Astrocyte (in vitro differentiated cells and primary cell): ENCODE results near the gene BEND6. TPM values are rescaled to one million over a fixed set of nuclear protein-coding genes. Genes with fewer than 3 reads are reported as not detected.

ENCODE experiments used
- DNase-seq: peaks from one replicate; pipeline ENCODE4 v3.0.0-alpha.2; 2010; ENCODE audit warnings: low read depth
- FAIRE-seq: peaks from 2 replicates; lab custom pipeline; 2011; peaks lifted over from hg19 to GRCh38; lab: Jason Lieb, UNC
- H2AFZ ChIP-seq: 2 replicates; pipeline ENCODE4 v1.6.0; 2012; ENCODE audit warnings: low read depth, low read length, inconsistent platforms
- H3K27ac ChIP-seq: 2 replicates; pipeline ENCODE4 v1.5.1; 2011; ENCODE audit warnings: low read depth, low read length, inconsistent platforms
- H3K27me3 ChIP-seq: 2 replicates; pipeline ENCODE4 v1.6.0; 2011; ENCODE audit warnings: low read length, inconsistent platforms; ENCODE audit not compliant: insufficient read depth
- H3K36me3 ChIP-seq: 2 replicates; pipeline ENCODE4 v1.5.1; 2011; ENCODE audit warnings: low read length, inconsistent platforms; ENCODE audit not compliant: insufficient read depth
- H3K4me1 ChIP-seq: 2 replicates; pipeline ENCODE4 v1.5.1; 2011; ENCODE audit warnings: low read length, inconsistent platforms; ENCODE audit not compliant: insufficient read depth
- H3K4me2 ChIP-seq: 2 replicates; pipeline ENCODE4 v1.6.0; 2012; ENCODE audit warnings: low read length, inconsistent platforms
- H3K4me3 ChIP-seq: 2 replicates; pipeline ENCODE4 v1.5.1; 2011; ENCODE audit warnings: low read depth, mild to moderate bottlenecking, low read length, inconsistent platforms; ENCODE audit not compliant: insufficient read depth
- H3K79me2 ChIP-seq: 2 replicates; pipeline ENCODE4 v1.6.0; 2012; ENCODE audit warnings: mild to moderate bottlenecking, low read length, inconsistent platforms; ENCODE audit not compliant: insufficient read depth
- H3K9ac ChIP-seq: 2 replicates; pipeline ENCODE4 v1.6.0; 2012; ENCODE audit warnings: mild to moderate bottlenecking, low read length, inconsistent platforms
- H3K9me3 ChIP-seq: 2 replicates; pipeline ENCODE4 v1.5.1; 2012; ENCODE audit warnings: low read depth, mild to moderate bottlenecking, low read length, inconsistent platforms; ENCODE audit not compliant: insufficient read depth
- H4K20me1 ChIP-seq: 2 replicates; pipeline ENCODE4 v1.6.0; 2012; ENCODE audit warnings: low read length, inconsistent platforms; ENCODE audit not compliant: insufficient read depth
- H3K27ac Mint-ChIP-seq: one replicate; pipeline ENCODE4 v1.8.0; 2021; ENCODE audit warnings: mild to moderate bottlenecking, mixed read lengths; ENCODE audit not compliant: unreplicated experiment
- H3K27me3 Mint-ChIP-seq: one replicate; pipeline ENCODE4 v1.8.0; 2021; ENCODE audit warnings: low read depth, mixed read lengths; ENCODE audit not compliant: unreplicated experiment
- H3K36me3 Mint-ChIP-seq: one replicate; pipeline ENCODE4 v1.8.0; 2021; ENCODE audit warnings: low read depth, mixed read lengths; ENCODE audit not compliant: unreplicated experiment
- H3K4me1 Mint-ChIP-seq: one replicate; pipeline ENCODE4 v1.8.0; 2021; ENCODE audit warnings: low read depth, mixed read lengths; ENCODE audit not compliant: unreplicated experiment
- H3K4me3 Mint-ChIP-seq: one replicate; pipeline ENCODE4 v1.8.0; 2021; ENCODE audit warnings: mild to moderate bottlenecking, moderate library complexity, mixed read lengths; ENCODE audit not compliant: unreplicated experiment
- H3K9me3 Mint-ChIP-seq: one replicate; pipeline ENCODE4 v1.8.0; 2021; ENCODE audit warnings: mild to moderate bottlenecking, mixed read lengths; ENCODE audit not compliant: unreplicated experiment
- CTCF ChIP-seq: IDR thresholded peaks from 2 replicates; pipeline ENCODE4 v1.5.1; 2011; ENCODE audit warnings: low read depth, mild to moderate bottlenecking, inconsistent platforms, low read length, moderate library complexity; ENCODE audit not compliant: insufficient read depth
- EZH2 ChIP-seq: IDR thresholded peaks from 2 replicates; pipeline ENCODE4 v1.6.1; 2012; ENCODE audit warnings: mild to moderate bottlenecking, low read length, inconsistent platforms; ENCODE audit not compliant: insufficient read depth
- total RNA-seq: library from RNA; stranded (reverse); gene quantifications from 2 replicates; pipeline ENCODE4 v1.2.1, GENCODE V29; 2021

Gene BEND6
- total RNA-seq, 1 donor from 2014 or later = 8.3 TPM

- FAIRE-seq (no peak), DNase-seq (no peak)
- Histone ChIP-seq H3K9ac (peak overlapping the region; percentile 7), H3K4me3 (peak overlapping the region; percentile 40), H3K4me2 (peak overlapping the region; percentile 64), H3K36me3 (peaks cover 19% of the 10 kb centered on the region), H3K27ac (no peak overlapping the region), H3K27me3 (no peaks in the 10 kb centered on the region), H2AFZ (no peak overlapping the region), H4K20me1 (peaks cover 27% of the 10 kb centered on the region), H3K79me2 (peaks cover 42% of the 10 kb centered on the region), H3K4me1 (peaks cover 8% of the 10 kb centered on the region), H3K9me3 (no peaks in the 10 kb centered on the region)
- Mint-ChIP-seq H3K27ac (no peak overlapping the region), H3K36me3 (peaks cover 10% of the 10 kb centered on the region), H3K27me3 (no peaks in the 10 kb centered on the region), H3K9me3 (no peaks in the 10 kb centered on the region), H3K4me1 (peaks cover 14% of the 10 kb centered on the region), H3K4me3 (peak overlapping the region; percentile 81)
- TF ChIP-seq EZH2 (no peak), CTCF (no peak)
Measured at GRCh38 chr6:57048577-57048976, 93.7 kb downstream of the BEND6 start.

- H3K9me3 Mint-ChIP-seq = no peaks in the 10 kb centered on the region
- H3K27ac Mint-ChIP-seq = no peak overlapping the region
- DNase-seq (no peak), FAIRE-seq (no peak)
- H3K27me3 Mint-ChIP-seq = no peaks in the 10 kb centered on the region
- peaks cover 3% of the 10 kb centered on the region for H3K36me3 Mint-ChIP-seq
- TF ChIP-seq CTCF = no peak
- TF ChIP-seq EZH2 = no peak
- no peak overlapping the region for H3K9ac ChIP-seq
- H3K4me3 Mint-ChIP-seq = no peak overlapping the region
- H3K9me3 ChIP-seq = no peaks in the 10 kb centered on the region
- H3K79me2 ChIP-seq = no peaks in the 10 kb centered on the region
- H3K36me3 ChIP-seq = peaks cover 18% of the 10 kb centered on the region
- H4K20me1 ChIP-seq = no peaks in the 10 kb centered on the region
- no peak overlapping the region for H3K4me3 ChIP-seq
- H3K27ac ChIP-seq = no peak overlapping the region
- peaks cover 9% of the 10 kb centered on the region for H3K4me1 Mint-ChIP-seq
- H3K27me3 ChIP-seq = no peaks in the 10 kb centered on the region
- no peak overlapping the region for H2AFZ ChIP-seq
- H3K4me2 ChIP-seq = no peak overlapping the region
- H3K4me1 ChIP-seq = peaks cover 13% of the 10 kb centered on the region
Measured at GRCh38 chr6:57063847-57064246, 108.9 kb downstream of the BEND6 start.

GRCh38 chr6:57064809-57065208 is 109.9 kb downstream of the BEND6 start:
- no peak overlapping the region for H3K4me3 ChIP-seq
- TF ChIP-seq CTCF = no peak

More at GRCh38 chr6:57064809-57065208, 109.9 kb downstream of the BEND6 start:
- Histone ChIP-seq H3K9me3 (no peaks in the 10 kb centered on the region), H2AFZ (no peak overlapping the region), H3K9ac (peak overlapping the region; percentile 14), H3K27me3 (no peaks in the 10 kb centered on the region), H3K79me2 (no peaks in the 10 kb centered on the region), H3K4me1 (peaks cover 13% of the 10 kb centered on the region), H3K4me2 (no peak overlapping the region), H3K27ac (no peak overlapping the region), H3K36me3 (peaks cover 18% of the 10 kb centered on the region), H4K20me1 (no peaks in the 10 kb centered on the region)
- Mint-ChIP-seq H3K9me3 (no peaks in the 10 kb centered on the region), H3K4me1 (peaks cover 9% of the 10 kb centered on the region), H3K27me3 (no peaks in the 10 kb centered on the region), H3K27ac (peak overlapping the region; percentile 7), H3K4me3 (no peak overlapping the region), H3K36me3 (peaks cover 3% of the 10 kb centered on the region)
- peak; percentile 22 for DNase-seq
- peak; percentile 76 for FAIRE-seq
